Stimulated activated CD8-positive, alpha-beta memory T cell treated with anti-CD3 and anti-CD28 coated beads, Interleukin-7, amount 100 ng/mL, for 48 hours (primary cell): ENCODE data around the gene MRPS5.

Experiments
- DNase-seq, 2 donors: peaks; one replicate each; pipeline ENCODE4 v3.0.0-alpha.2; 2020; ENCODE audit warnings: low read depth in 1 of 2; ENCODE audit errors: extremely low read depth in 1 of 2

MRPS5 gene

GRCh38 chr2:95061601-95062183 lies 59.9 kb downstream of the MRPS5 start:
- DNase-seq: no peak

GRCh38 chr2:95061119-95061512 lies 60.5 kb downstream of the MRPS5 start:
- DNase-seq: no peak

GRCh38 chr2:95060446-95061118 lies 61.0 kb downstream of the MRPS5 start:
- no peak for DNase-seq

GRCh38 chr2:95059656-95060370 lies 61.8 kb downstream of the MRPS5 start:
- DNase-seq: no peak

GRCh38 chr2:95058989-95059641 lies 62.5 kb downstream of the MRPS5 start:
- DNase-seq: no peak

- no peak for DNase-seq
These were observed 63.1 kb downstream of the MRPS5 start for GRCh38 chr2:95058466-95058988.

- DNase-seq: no peak
These were observed 63.9 kb downstream of the MRPS5 start for GRCh38 chr2:95057535-95058370.

GRCh38 chr2:95056461-95057459 lies 64.8 kb downstream of the MRPS5 start:
- DNase-seq: no peak

GRCh38 chr2:95056044-95056443 lies 65.6 kb downstream of the MRPS5 start:
- DNase-seq: no peak

- no peak for DNase-seq
These were observed 66.3 kb downstream of the MRPS5 start for GRCh38 chr2:95055262-95055661.

GRCh38 chr2:95054016-95054415 lies 67.6 kb downstream of the MRPS5 start:
- no peak for DNase-seq

- DNase-seq: no peak
These were observed 68.1 kb downstream of the MRPS5 start for GRCh38 chr2:95053543-95053942.

- DNase-seq: no peak
These were observed 68.7 kb downstream of the MRPS5 start for GRCh38 chr2:95052804-95053479.

GRCh38 chr2:95052307-95052706 lies 69.3 kb downstream of the MRPS5 start:
- DNase-seq: no peak

GRCh38 chr2:95051626-95052025 lies 70.0 kb downstream of the MRPS5 start:
- DNase-seq: no peak

GRCh38 chr2:95050385-95051300 lies 71.0 kb downstream of the MRPS5 start:
- DNase-seq: no peak

- DNase-seq: no peak
These were observed 71.6 kb downstream of the MRPS5 start for GRCh38 chr2:95049961-95050360.

- DNase-seq: no peak
These were observed 72.0 kb downstream of the MRPS5 start for GRCh38 chr2:95049683-95049955.
